NCI-H2081 treated with DMSO at 0.1 percent for 48 hours (cell line): ENCODE data around the gene CDH13.

Experiments
- DNase-seq: peaks from one replicate; lab custom pipeline; 2025; lab: John Stamatoyannopoulos, UW

CDH13 gene

GRCh38 chr16:83807710-83808572 is 1181.2 kb downstream of the CDH13 start, which contains the start of gene HSBP1:
Gene HSBP1, plus strand, starts transcription at chr16:83807978. Its CDS starts 99 bp downstream, at chr16:83808077.
- DNase-seq, result peak; percentile 10

DNA sequence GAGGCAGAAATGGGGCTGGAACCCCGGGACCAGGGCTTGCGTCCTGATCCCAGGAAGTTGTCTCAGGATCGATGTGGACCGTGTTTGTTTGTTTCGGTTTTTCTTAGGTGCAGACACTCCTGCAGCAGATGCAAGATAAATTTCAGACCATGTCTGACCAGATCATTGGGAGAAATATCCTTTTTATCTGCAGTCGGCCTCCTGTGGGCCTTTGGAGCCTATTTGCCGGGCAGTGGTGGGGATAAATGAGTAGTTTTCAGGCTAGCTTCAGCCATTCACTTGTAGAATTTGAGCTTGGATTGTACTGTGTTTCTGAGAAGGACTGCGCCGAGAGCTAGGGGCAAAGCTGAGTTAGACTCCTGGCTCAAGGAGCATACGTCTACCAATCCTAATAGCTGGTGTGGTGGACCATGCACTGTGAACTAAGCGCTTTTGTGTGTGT is 1181.8 kb downstream of the CDH13 start:
- no peak for DNase-seq

GRCh38 chr16:83809092-83809491 is 1182.3 kb downstream of the CDH13 start:
- no peak for DNase-seq

DNA sequence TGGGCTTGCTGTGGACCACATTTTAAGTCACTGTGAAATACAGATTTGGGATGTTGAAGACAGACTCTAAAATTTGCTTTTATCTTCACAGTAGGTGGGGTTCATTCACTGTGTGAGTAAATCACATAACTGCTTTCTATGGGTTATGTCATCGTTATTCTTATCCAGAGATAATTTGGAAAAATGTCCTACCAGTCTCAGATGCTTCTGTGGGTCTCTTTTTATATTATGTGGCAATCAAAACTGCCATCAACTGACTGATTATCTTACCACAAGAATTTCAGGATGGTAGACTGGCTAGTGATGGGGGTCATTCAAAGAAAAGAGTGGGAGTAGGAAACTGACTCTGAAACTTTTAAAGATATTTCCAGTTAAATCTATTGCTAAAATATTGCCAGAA is 1184.1 kb downstream of the CDH13 start:
- DNase-seq, result no peak

DNA sequence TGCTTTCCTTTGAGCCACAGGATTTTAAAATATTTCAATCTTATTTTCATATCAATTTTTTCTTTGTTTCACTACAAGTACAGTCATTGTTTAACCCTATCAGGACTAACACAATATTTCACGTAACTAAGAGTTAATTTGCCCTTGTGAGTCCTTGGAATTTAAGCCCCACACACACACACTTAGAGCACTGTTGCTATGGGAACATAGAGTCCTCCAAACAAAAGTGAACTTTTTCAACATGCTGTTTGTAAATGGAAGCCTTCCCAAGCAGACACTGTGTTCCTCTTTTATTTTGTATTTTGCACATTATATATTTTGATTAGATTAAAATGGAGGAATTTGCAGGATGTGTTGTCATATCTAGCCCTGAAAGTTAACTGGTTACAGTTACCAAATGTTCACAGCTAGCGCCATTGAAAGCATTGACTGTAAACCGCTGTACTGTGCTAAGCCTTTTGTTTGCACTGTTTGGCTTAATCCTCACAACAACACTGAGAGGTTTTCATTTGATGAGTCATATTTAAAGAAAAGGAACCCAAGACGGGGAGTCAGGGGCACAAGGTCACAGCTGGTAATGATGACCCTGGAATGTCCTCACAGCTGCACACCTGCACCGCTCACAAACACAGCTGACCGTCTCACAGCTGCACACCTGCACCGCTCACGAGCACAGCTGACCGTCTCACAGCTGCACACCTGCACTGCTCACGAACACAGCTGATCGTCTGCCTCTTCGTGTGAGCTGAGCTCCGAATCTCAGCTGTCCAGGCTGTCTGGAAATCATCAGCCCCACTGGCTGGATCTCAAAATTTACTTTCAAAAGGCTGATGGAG is 1187.3 kb downstream of the CDH13 start:
- no peak for DNase-seq

DNA sequence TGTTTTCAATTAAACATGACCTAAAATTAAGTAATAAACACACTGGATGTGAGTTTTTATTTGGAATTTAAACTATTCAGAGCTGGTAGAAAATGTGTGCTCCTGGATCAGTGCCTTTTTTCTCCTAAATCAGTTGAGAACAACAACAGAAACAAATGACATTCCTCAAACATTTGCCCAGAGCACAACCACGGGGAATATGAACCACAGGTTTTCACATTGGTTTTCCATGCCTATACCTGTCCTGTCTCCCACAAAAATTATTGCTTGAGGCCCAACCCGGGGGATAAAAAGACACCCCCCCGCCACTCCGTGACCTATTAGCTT is 1187.9 kb downstream of the CDH13 start:
- DNase-seq, result no peak

DNA sequence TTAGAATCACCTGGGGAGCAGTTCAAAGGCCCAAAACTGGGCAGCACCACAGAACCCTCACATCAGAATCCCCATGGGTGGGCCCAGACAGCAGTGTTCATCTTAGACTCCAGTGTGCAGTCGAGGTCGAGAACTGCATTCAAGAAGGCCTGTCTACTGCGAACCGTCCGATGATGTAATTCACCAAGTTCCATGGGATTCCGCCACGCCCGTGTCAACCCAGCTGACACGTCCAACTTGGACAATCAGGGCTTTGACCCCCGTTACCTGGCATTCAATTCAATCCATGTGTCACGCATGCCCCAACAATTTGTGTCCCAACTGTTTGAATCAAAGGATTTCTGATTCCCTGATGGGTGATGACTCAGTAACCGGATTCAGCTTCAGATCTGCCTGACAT is 1190.3 kb downstream of the CDH13 start:
- no peak for DNase-seq

- DNase-seq, result no peak
Measured at GRCh38 chr16:83818276-83818675, 1191.5 kb downstream of the CDH13 start.

DNA sequence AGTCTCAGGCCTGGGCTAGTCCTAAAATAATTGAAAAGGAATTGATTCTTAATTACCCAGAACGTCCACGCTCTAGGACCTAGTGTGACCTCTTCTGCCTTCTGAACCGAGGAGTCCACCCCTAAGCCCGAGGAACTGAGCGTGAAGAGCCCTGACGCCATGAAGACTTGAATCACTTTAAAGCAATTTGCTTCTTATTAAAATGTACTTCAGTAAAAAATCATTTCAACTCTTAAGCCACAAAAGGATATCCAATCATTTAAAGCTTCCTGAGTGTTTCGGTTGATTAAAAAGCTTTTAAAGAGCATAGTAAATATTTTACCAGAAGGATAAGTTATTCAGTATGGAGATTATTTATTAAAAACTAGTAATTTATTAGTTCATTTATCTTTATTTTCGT is 1192.6 kb downstream of the CDH13 start:
- DNase-seq, result no peak

DNA sequence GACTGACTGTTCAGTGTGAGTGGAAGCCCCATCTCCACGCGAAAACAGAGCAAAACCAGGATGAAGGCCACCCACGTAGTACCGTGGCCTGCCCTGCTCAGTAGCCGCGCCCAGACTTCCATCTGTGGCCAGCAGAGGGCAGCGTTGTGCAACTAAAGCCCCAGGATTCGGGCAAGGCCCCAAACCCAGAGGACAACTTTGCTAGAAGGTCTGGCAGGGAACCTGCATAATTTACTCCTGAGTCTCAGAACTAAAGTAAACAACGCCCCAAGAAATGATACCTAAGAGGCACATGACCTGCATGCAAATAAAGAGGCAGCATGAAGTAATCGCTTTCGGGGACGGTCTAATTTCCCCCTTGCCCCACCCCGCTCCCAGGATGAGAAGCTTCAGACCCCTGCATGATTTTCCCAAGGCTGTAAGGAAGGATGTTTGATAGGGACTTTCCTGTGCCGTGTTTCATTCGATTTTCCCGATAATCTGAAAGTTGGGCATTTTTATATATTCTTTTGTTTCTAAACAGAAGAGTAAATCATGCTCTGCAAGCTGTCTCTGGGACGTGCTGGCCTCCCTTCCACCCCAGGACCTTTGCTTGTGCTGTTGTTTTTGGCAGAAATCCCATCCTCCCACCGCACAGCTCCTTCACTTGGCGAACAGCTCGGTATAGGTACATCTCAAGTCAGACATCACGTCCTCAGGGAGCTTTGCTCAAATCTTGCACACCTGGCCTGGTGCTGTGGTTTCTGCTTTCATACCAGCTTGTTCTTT is 1199.6 kb downstream of the CDH13 start:
- no peak for DNase-seq

- DNase-seq, result no peak
Measured at GRCh38 chr16:83830091-83830768, 1203.5 kb downstream of the CDH13 start.

DNA sequence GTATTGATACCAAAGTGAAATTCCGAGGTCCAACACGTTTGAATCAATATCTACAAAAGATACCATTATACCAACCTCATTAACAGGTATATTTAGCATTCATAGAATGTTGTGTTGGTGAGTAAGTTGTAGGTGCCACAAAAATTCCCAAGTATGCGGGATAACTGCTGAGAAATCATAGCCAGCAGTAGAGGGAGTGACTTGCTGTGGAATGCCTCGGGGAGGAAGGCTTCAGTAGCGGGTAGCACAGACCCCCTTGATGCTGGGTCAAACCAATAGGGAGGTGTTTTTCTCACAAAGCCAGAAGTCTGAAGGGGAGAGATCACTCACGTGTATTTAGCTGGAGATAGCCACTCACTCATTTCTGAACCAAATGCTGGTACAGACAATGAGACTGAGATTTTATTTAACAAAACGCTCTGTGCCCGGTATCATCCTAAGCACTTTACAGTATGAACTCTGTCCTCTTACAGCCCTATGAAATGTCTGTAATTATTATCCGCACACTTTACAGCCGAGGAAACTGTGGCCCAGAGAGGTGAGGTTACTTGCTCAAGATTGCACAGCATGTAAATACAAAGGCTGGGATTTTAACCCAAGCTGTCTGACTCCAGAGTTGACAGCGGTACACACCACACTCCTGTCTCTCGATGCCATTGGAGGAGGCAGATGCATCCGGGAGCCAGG is 1204.1 kb downstream of the CDH13 start:
- no peak for DNase-seq

DNA sequence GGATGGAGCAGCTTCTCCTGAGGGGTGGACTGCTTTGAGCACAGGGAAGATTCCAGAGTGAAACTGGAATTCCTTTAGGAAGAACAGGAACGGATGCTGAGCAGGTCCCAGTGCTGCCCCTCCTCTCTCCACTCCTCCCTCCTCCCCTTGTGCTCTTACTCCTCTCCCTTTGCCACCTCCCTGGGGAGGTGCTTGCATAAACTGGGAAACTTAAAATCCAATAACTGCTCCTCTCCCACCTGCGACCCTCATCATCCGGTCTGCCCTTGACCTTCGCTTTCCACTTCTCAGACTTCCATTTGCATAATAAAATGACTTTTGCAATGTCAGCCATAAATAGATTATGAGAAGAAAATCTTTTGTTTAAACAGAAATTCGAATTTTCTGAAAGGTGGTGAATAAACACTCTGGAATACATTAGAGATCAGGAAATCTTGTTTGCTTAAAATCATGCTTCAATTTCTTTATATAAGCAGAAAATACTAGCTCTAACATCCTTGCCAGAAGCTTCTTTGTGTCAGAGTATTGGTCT is 1204.8 kb downstream of the CDH13 start:
- DNase-seq, result no peak

DNA sequence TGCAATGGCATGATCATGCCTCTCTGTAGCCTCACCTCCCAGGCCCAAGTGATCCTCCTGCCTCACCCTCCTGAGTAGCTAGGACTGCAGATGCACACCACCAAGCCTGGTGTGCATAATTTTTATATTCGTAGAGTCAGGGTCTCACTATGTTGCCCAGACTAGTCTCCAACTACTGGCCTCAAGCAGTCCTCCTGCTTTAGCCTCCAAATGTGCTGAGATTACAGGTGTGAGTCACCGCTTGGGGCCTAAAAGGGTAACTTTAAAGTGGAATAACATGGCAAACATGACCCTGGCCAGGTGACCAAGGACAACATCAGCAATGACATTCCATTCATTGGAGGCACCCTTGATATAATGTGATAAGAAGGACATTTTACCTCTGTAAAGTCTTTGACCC is 1207.2 kb downstream of the CDH13 start:
- DNase-seq, result no peak

GRCh38 chr16:83835586-83836566 is 1209.1 kb downstream of the CDH13 start:
- DNase-seq, result no peak

DNA sequence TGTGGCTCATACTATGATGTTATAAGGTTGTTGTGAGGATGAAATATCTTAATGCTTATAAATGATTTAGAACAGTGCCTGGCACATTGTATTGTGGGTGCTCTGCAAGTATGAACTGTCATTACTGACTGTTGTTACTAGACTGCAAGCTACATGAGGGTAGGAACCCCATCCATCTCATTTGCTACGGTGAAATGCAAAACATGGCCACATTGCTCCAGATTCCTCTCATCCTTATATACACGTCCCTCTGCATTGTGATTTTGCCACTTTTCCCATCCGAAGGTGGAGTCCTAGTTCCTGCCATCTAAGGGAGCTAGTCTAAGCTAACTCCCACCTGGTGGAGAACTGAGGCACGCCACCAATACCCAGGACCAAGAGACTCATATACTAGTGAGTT is 1210.8 kb downstream of the CDH13 start:
- no peak for DNase-seq

GRCh38 chr16:83838151-83838550 is 1211.4 kb downstream of the CDH13 start:
- no peak for DNase-seq

- no peak for DNase-seq
Measured at GRCh38 chr16:83839561-83839960, 1212.8 kb downstream of the CDH13 start.

DNA sequence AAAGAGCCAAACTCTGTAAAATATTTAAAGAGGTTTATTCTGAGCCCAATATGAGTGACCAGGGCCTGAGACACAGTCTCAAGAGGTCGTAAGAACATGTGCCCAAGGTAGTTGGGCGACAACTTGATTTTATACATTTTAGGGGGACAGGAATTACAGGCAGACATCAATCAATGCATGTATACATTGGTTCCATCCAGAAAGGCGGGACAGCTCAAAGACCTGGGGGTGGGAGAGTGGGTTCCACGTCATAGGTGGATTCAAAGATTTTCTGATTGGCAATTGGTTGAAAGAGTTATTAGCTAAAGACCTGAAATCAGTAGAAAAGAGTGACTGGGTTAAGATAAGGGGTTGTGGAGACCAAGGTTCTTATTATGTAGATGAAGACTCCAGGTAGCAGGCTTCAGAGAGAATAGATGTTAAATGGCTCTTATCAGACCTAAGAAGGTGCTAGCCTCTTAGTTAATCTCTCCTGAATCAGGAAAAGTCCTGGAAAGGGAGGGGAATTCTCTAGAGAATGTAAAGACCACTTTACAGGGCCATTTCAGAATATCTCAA is 1213.4 kb downstream of the CDH13 start:
- no peak for DNase-seq
